ENCODE measurements around the gene NABP2. TPM values are rescaled to one million over a fixed set of nuclear protein-coding genes. Genes with fewer than 3 reads are reported as not detected.

Gene NABP2
- polyA plus RNA-seq, 2 of the 4 experiments (the other 2 are of a cell fraction), result 64.1 to 86.7 TPM

- no peak overlapping the region for H3K4me2 ChIP-seq
- DNase-seq (ENCODE audit: low read depth in 1 of 2, low spot score in 1 of 2) (no peak), FAIRE-seq (no peak), ATAC-seq (no peak)
- POLR2A ChIA-PET, result no interaction called here
- over 99% methylated on average over 8 of the region's 8 CpGs for WGBS (ENCODE audit: missing lambda C conversion rate)
- CTCF ChIA-PET, result interaction anchor here (0.5 to 14.6 kb wide), 6 partner anchors 11 to 220 kb away, joined by 3 to 146 read pairs (median 5); partner anchors contain the start of genes ANKRD52, COQ10A and SPRYD4
- no peaks in the 10 kb centered on the region for H3K9me3 ChIP-seq
- H3K4me1 ChIP-seq, result peaks cover 16% of the 10 kb centered on the region
- H3K4me3 ChIP-seq, result no peak overlapping the region
- TF ChIP-seq CHD4 (IDR thresholded peaks at IDR 0.05; ENCODE audit: borderline replicate concordance) (no peak), ZSCAN20 (CRISPR knock-in tag; IDR thresholded peaks at IDR 0.05) (no peak), FOSB (CRISPR knock-in tag; IDR thresholded peaks at IDR 0.05) (no peak), JUN (IDR thresholded peaks at IDR 0.05) (no peak), EHMT2 (IDR thresholded peaks at IDR 0.05; ENCODE audit: low read depth) (no peak), TP53 (CRISPR knock-in tag; IDR thresholded peaks at IDR 0.05) (no peak), ZFP36 (IDR thresholded peaks at IDR 0.05; ENCODE audit: borderline replicate concordance, partially characterized antibody) (no peak), FOXS1 (CRISPR knock-in tag; IDR thresholded peaks at IDR 0.05) (no peak), RNF2 (IDR thresholded peaks at IDR 0.05; ENCODE audit: borderline replicate concordance, low read depth) (no peak), JUNB (IDR thresholded peaks at IDR 0.05) (no peak), RARB (CRISPR knock-in tag; IDR thresholded peaks at IDR 0.05) (no peak), KDM1A (IDR thresholded peaks at IDR 0.05; ENCODE audit: low read depth) (no peak), CBX8 (IDR thresholded peaks at IDR 0.05) (no peak), HEYL (CRISPR knock-in tag; IDR thresholded peaks at IDR 0.05) (no peak), ATOH8 (CRISPR knock-in tag; IDR thresholded peaks at IDR 0.05; ENCODE audit: low read depth) (no peak), RFX5 (IDR thresholded peaks at IDR 0.05) (no peak)
- no peak overlapping the region for H3K27ac ChIP-seq
Measured at GRCh38 chr12:56248711-56249110, 24.6 kb downstream of the NABP2 start.

GRCh38 chr12:56252649-56253048 lies 28.5 kb downstream of the NABP2 start:
- Histone ChIP-seq H3K4me3 (no peak overlapping the region), H3K4me2 (no peak overlapping the region), H3K4me1 (peaks cover 15% of the 10 kb centered on the region), H3K9me3 (no peaks in the 10 kb centered on the region), H3K27ac (no peak overlapping the region)
- WGBS (ENCODE audit: missing lambda C conversion rate), result 99% methylated on average over 3 of the region's 3 CpGs
- POLR2A ChIA-PET, result no interaction called here
- CTCF ChIA-PET, result interaction anchor here (0.6 to 14.6 kb wide), 10 partner anchors 9 to 82 kb away, joined by 3 to 146 read pairs (median 4); partner anchors contain the start of genes COQ10A, RNF41 and SMARCC2
- ATAC-seq (no peak), FAIRE-seq (no peak), DNase-seq (ENCODE audit: low read depth in 1 of 2, low spot score in 1 of 2) (no peak)
- TF ChIP-seq RAD21 (conservative IDR thresholded peaks at IDR 0.05 in 1 of 2, IDR thresholded peaks at IDR 0.05 in 1 of 2) (no peak), HOXB5 (CRISPR knock-in tag; IDR thresholded peaks at IDR 0.05) (no peak), JUNB (IDR thresholded peaks at IDR 0.05) (no peak), HEYL (CRISPR knock-in tag; IDR thresholded peaks at IDR 0.05) (no peak), NPAS2 (CRISPR knock-in tag; IDR thresholded peaks at IDR 0.05; ENCODE audit: borderline replicate concordance) (no peak), GATA3 (IDR thresholded peaks at IDR 0.05; ENCODE audit: borderline replicate concordance) (no peak), FOSB (CRISPR knock-in tag; IDR thresholded peaks at IDR 0.05) (no peak), JUN (IDR thresholded peaks at IDR 0.05) (no peak), SREBF2 (IDR thresholded peaks at IDR 0.05) (no peak), NR3C1 (IDR thresholded peaks at IDR 0.05) (no peak), MAFK (IDR thresholded peaks at IDR 0.05; ENCODE audit: partially characterized antibody) (no peak), KDM5A (IDR thresholded peaks at IDR 0.05) (no peak), PBX3 (IDR thresholded peaks at IDR 0.05) (no peak), NFE2L2 (conservative IDR thresholded peaks at IDR 0.05; ENCODE audit: low read length) (no peak), ZNF302 (CRISPR knock-in tag; IDR thresholded peaks at IDR 0.05) (no peak), BCL3 (IDR thresholded peaks at IDR 0.05) (no peak), MAZ (IDR thresholded peaks at IDR 0.05; ENCODE audit: borderline replicate concordance, low read depth, low read length) (no peak)
